Neural progenitor cell (in vitro differentiated cells): Measurements from ENCODE around the gene KDM2A. TPM values are rescaled to one million over a fixed set of nuclear protein-coding genes. Genes with fewer than 3 reads are reported as not detected.
"Not testable (repeated sequence)": the region's sequence is repeated elsewhere in the genome, so short reads cannot be mapped to it uniquely, and the experiment has no call there.

ENCODE experiments used
- DNase-seq: peaks from one replicate; pipeline ENCODE4 v3.0.0-alpha.2; 2016; ENCODE audit warnings: low spot score
- H2AFZ ChIP-seq: fragments of 200-600 bp; sonication (generic); replicated peaks from 2 replicates; pipeline ENCODE4 v1.6.1; 2016; ENCODE audit warnings: antibody characterized with exemption
- H3F3A ChIP-seq: fragments of 200-600 bp; sonication (generic); 2 replicates; pipeline ENCODE4 v1.6.1; 2016; ENCODE audit warnings: antibody characterized with exemption, low read depth
- H3K27ac ChIP-seq: fragments of 200-600 bp; sonication (generic); 2 replicates; pipeline ENCODE4 v1.5.1; 2016; ENCODE audit warnings: mild to moderate bottlenecking
- H3K27me3 ChIP-seq: fragments of 200-600 bp; sonication (generic); 2 replicates; pipeline ENCODE4 v1.6.1; 2016; ENCODE audit warnings: mild to moderate bottlenecking, moderate library complexity
- H3K36me3 ChIP-seq: fragments of 200-600 bp; sonication (generic); 2 replicates; pipeline ENCODE4 v1.5.1; 2016
- H3K4me1 ChIP-seq: fragments of 200-600 bp; sonication (generic); 2 replicates; pipeline ENCODE4 v1.6.1; 2016; ENCODE audit warnings: mixed run types
- H3K4me2 ChIP-seq: fragments of 200-600 bp; sonication (generic); 2 replicates; pipeline ENCODE4 v1.6.1; 2016
- H3K4me3 ChIP-seq: fragments of 200-600 bp; sonication (generic); 2 replicates; pipeline ENCODE4 v1.5.1; 2016
- H3K79me2 ChIP-seq: fragments of 200-600 bp; sonication (generic); 2 replicates; pipeline ENCODE4 v1.6.1; 2016; ENCODE audit warnings: low read depth
- H3K9ac ChIP-seq: fragments of 200-600 bp; sonication (generic); 2 replicates; pipeline ENCODE4 v1.6.1; 2016
- H3K9me3 ChIP-seq: fragments of 200-600 bp; sonication (generic); 2 replicates; pipeline ENCODE4 v1.5.1; 2016; ENCODE audit warnings: low read depth
- H4K20me1 ChIP-seq: fragments of 200-600 bp; sonication (generic); 2 replicates; pipeline ENCODE4 v1.6.1; 2016; ENCODE audit warnings: low read depth
- H3K27ac Mint-ChIP-seq: 3 replicates; pipeline ENCODE4 v1.8.0; 2021; ENCODE audit warnings: mixed read lengths
- H3K27me3 Mint-ChIP-seq: 2 replicates; pipeline ENCODE4 v1.8.0; 2022; ENCODE audit warnings: low read depth, mild to moderate bottlenecking, inconsistent platforms, moderate library complexity, mixed read lengths; ENCODE audit not compliant: insufficient read depth
- H3K36me3 Mint-ChIP-seq: 3 replicates; pipeline ENCODE4 v1.8.0; 2021; ENCODE audit warnings: mixed read lengths
- H3K4me1 Mint-ChIP-seq: 3 replicates; pipeline ENCODE4 v1.8.0; 2021; ENCODE audit warnings: mixed read lengths
- H3K4me3 Mint-ChIP-seq: 3 replicates; pipeline ENCODE4 v1.8.0; 2021; ENCODE audit warnings: mild to moderate bottlenecking, moderate library complexity, mixed read lengths
- H3K9me3 Mint-ChIP-seq: 3 replicates; pipeline ENCODE4 v1.8.0; 2020; ENCODE audit warnings: mixed read lengths
- EZH2 ChIP-seq: fragments of 200-600 bp; sonication (generic); IDR thresholded peaks from 2 replicates; pipeline ENCODE4 v1.6.1; 2017; ENCODE audit warnings: antibody characterized with exemption, mild to moderate bottlenecking, moderate library complexity
- EZH2phosphoT487 ChIP-seq: fragments of 200-600 bp; sonication (generic); IDR thresholded peaks from 2 replicates; pipeline ENCODE4 v1.6.1; 2017; ENCODE audit warnings: antibody characterized with exemption
- total RNA-seq: library from RNA; depleted of rRNA; stranded (reverse); fragments of >200 nt; gene quantifications from 2 replicates; pipeline ENCODE4 v1.2.3, GENCODE V29; 2015; ENCODE audit warnings: low replicate concordance
- TF ChIP-seq, protein P1 (sequence below): fragments of 200-600 bp; sonication (generic); IDR thresholded peaks from 2 replicates; pipeline ENCODE4 v1.5.1; 2017; ENCODE audit warnings: antibody characterized with exemption, mild to moderate bottlenecking

Gene KDM2A
- total RNA-seq, 1 donor from 2014 or later: 49.5 TPM

DNA sequence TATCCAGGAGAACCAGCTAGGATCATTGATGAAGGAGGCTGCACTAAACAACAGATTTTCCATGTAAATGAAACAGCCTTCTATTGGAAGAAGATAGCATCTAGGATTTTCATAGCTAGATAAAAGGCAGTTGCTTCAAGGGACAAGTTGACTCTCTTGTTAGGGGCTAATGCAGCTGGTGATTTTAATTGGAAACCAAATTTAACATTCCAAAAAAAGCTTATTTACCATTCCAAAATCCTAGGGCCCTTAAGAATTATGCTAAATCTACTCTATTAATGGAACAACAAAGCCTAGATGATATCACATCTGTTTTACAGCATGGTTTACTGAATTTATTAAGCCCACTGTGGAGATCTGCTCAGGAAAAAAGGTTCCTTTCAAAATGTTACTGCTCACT, 80.7 kb downstream of the KDM2A start:
- H3K36me3 ChIP-seq: no peaks in the 10 kb centered on the region
- H3K9me3 Mint-ChIP-seq: no peaks in the 10 kb centered on the region
- H3K36me3 Mint-ChIP-seq: peaks cover 14% of the 10 kb centered on the region
- peaks cover 5% of the 10 kb centered on the region for H3F3A ChIP-seq
- H3K27me3 Mint-ChIP-seq: no peaks in the 10 kb centered on the region
- no peak for DNase-seq
- no peak overlapping the region for H3K9ac ChIP-seq
- no peaks in the 10 kb centered on the region for H3K4me1 Mint-ChIP-seq
- no peaks in the 10 kb centered on the region for H3K9me3 ChIP-seq
- no peak overlapping the region for H3K27ac ChIP-seq
- H2AFZ ChIP-seq: no peak overlapping the region
- TF ChIP-seq, protein P1, sequence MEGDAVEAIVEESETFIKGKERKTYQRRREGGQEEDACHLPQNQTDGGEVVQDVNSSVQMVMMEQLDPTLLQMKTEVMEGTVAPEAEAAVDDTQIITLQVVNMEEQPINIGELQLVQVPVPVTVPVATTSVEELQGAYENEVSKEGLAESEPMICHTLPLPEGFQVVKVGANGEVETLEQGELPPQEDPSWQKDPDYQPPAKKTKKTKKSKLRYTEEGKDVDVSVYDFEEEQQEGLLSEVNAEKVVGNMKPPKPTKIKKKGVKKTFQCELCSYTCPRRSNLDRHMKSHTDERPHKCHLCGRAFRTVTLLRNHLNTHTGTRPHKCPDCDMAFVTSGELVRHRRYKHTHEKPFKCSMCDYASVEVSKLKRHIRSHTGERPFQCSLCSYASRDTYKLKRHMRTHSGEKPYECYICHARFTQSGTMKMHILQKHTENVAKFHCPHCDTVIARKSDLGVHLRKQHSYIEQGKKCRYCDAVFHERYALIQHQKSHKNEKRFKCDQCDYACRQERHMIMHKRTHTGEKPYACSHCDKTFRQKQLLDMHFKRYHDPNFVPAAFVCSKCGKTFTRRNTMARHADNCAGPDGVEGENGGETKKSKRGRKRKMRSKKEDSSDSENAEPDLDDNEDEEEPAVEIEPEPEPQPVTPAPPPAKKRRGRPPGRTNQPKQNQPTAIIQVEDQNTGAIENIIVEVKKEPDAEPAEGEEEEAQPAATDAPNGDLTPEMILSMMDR: no peak
- TF ChIP-seq EZH2phosphoT487 (no peak), EZH2 (no peak)
- peaks cover 3% of the 10 kb centered on the region for H4K20me1 ChIP-seq
- no peaks in the 10 kb centered on the region for H3K27me3 ChIP-seq
- H3K27ac Mint-ChIP-seq: no peak overlapping the region
- no peak overlapping the region for H3K4me3 Mint-ChIP-seq
- no peaks in the 10 kb centered on the region for H3K79me2 ChIP-seq
- H3K4me1 ChIP-seq: no peaks in the 10 kb centered on the region
- no peak overlapping the region for H3K4me3 ChIP-seq
- no peak overlapping the region for H3K4me2 ChIP-seq

GRCh38 chr11:67202028-67202427, 83.0 kb downstream of the KDM2A start:
- H3K4me2 ChIP-seq: no peak overlapping the region
- no peaks in the 10 kb centered on the region for H3K27me3 Mint-ChIP-seq
- H3K27ac ChIP-seq: no peak overlapping the region

GRCh38 chr11:67204822-67205221, 85.8 kb downstream of the KDM2A start:
- no peak overlapping the region for H3K9ac ChIP-seq
- H3K4me2 ChIP-seq: no peak overlapping the region
- no peak for DNase-seq
- H3K79me2 ChIP-seq: no peaks in the 10 kb centered on the region
- H3K27ac ChIP-seq: no peak overlapping the region
- no peak for TF ChIP-seq EZH2
- TF ChIP-seq EZH2phosphoT487: no peak
- TF ChIP-seq, protein P1: no peak
- peaks cover 9% of the 10 kb centered on the region for H4K20me1 ChIP-seq
- no peak overlapping the region for H2AFZ ChIP-seq
- H3K27ac Mint-ChIP-seq: no peak overlapping the region
- H3K36me3 ChIP-seq: peaks cover 2% of the 10 kb centered on the region
- peaks cover 5% of the 10 kb centered on the region for H3F3A ChIP-seq
- H3K4me1 Mint-ChIP-seq: no peaks in the 10 kb centered on the region
- peaks cover 23% of the 10 kb centered on the region for H3K36me3 Mint-ChIP-seq
- no peaks in the 10 kb centered on the region for H3K27me3 Mint-ChIP-seq
- H3K9me3 ChIP-seq: no peaks in the 10 kb centered on the region
- H3K9me3 Mint-ChIP-seq: no peaks in the 10 kb centered on the region
- H3K4me1 ChIP-seq: no peaks in the 10 kb centered on the region
- no peak overlapping the region for H3K4me3 ChIP-seq
- no peaks in the 10 kb centered on the region for H3K27me3 ChIP-seq
- no peak overlapping the region for H3K4me3 Mint-ChIP-seq

More at GRCh38 chr11:67202028-67202427, 83.0 kb downstream of the KDM2A start:
- Histone ChIP-seq H3K9ac (no peak overlapping the region), H2AFZ (no peak overlapping the region), H3K4me1 (no peaks in the 10 kb centered on the region), H3K4me3 (no peak overlapping the region), H3K9me3 (no peaks in the 10 kb centered on the region), H3K36me3 (no peaks in the 10 kb centered on the region), H4K20me1 (peaks cover 9% of the 10 kb centered on the region), H3F3A (peaks cover 5% of the 10 kb centered on the region), H3K79me2 (no peaks in the 10 kb centered on the region), H3K27me3 (no peaks in the 10 kb centered on the region)
- Mint-ChIP-seq H3K9me3 (no peaks in the 10 kb centered on the region), H3K4me1 (no peaks in the 10 kb centered on the region), H3K36me3 (peaks cover 16% of the 10 kb centered on the region), H3K27ac (no peak overlapping the region), H3K4me3 (no peak overlapping the region)
- no peak for DNase-seq
- TF ChIP-seq, protein P1: no peak
- TF ChIP-seq EZH2phosphoT487 (no peak), EZH2 (no peak)

DNA sequence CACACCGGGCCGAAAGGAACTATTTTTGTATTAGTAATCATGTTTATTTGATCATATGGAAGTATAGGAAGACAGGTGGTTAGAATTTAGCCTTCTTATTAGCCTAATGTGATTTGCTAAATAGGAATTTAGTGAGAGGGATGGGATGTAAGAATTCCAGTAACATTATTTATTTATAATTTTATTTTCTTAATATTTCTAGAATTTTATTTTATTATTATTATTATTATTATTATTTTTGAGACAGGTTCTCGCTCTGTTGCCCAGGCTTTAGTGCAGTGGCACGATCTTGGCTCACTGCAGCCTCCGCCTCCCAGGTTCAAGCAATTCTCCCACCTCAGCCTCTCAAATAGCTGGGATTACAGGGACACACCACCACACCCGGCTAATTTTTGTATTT, 90.2 kb downstream of the KDM2A start:
- not testable (repeated sequence) for H3K27me3 ChIP-seq, H3K4me1 ChIP-seq, H3K4me2 ChIP-seq, H3K4me3 ChIP-seq, H3K9me3 Mint-ChIP-seq, H3K9me3 ChIP-seq, H3K4me1 Mint-ChIP-seq, H3K27me3 Mint-ChIP-seq, DNase-seq, H3K9ac ChIP-seq, H3K79me2 ChIP-seq, H2AFZ ChIP-seq, H3K27ac Mint-ChIP-seq, H3K27ac ChIP-seq, H3F3A ChIP-seq, H4K20me1 ChIP-seq, H3K4me3 Mint-ChIP-seq
- H3K36me3 Mint-ChIP-seq: peaks cover 25% of the 10 kb centered on the region
- H3K36me3 ChIP-seq: peaks cover 12% of the 10 kb centered on the region
